ENCODE results near the gene ZNF506.
"Not testable (repeated sequence)": the region's sequence is repeated elsewhere in the genome, so short reads cannot be mapped to it uniquely, and the experiment has no call there.

The ZNF506 gene

DNA sequence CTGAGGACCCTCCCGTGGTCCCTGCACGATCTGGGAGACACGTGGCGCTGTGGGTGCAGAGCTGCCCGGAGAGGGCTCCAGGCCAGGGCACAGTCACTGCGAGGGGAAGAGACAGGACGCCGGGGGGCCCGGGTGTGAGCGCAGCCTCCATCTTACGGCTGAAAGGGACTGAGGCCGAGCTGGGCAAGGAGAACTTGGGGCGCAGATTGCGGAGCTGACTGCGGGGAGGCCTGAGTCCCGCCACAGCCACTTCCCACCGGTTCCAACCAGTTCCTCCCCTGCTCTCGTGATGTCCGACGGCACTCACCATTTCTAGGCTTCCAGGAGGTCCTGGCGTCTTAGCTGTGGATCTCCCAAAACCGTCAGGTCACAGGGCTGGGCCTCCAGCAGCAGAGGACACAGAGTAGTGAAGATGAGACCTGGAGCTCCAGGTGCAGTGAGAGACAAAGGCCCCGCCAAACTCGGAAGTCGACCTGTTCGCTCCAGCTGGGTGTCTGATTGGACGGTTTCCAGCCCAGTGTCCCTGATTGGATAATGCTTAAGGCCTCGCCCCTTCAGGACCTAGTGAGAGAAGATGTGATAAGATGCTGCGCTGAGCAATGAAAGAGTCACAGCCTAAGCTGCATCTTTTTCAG lies 39.3 kb upstream of the ZNF506 start:
- H3K4me2 ChIP-seq, result no peak overlapping the region
- no peak overlapping the region for H2AFZ ChIP-seq (ENCODE audit: low read depth)
- no peaks in the 10 kb centered on the region for H3K27me3 ChIP-seq (ENCODE audit: insufficient read depth, low read depth)
- H3K36me3 ChIP-seq (ENCODE audit: insufficient read depth), result no peaks in the 10 kb centered on the region
- H3K4me1 ChIP-seq (ENCODE audit: low read depth, poor library complexity, severe bottlenecking), result no peaks in the 10 kb centered on the region
- no peak overlapping the region for H3K27ac ChIP-seq
- H3K9ac ChIP-seq, result no peak overlapping the region
- TF ChIP-seq, protein P1, sequence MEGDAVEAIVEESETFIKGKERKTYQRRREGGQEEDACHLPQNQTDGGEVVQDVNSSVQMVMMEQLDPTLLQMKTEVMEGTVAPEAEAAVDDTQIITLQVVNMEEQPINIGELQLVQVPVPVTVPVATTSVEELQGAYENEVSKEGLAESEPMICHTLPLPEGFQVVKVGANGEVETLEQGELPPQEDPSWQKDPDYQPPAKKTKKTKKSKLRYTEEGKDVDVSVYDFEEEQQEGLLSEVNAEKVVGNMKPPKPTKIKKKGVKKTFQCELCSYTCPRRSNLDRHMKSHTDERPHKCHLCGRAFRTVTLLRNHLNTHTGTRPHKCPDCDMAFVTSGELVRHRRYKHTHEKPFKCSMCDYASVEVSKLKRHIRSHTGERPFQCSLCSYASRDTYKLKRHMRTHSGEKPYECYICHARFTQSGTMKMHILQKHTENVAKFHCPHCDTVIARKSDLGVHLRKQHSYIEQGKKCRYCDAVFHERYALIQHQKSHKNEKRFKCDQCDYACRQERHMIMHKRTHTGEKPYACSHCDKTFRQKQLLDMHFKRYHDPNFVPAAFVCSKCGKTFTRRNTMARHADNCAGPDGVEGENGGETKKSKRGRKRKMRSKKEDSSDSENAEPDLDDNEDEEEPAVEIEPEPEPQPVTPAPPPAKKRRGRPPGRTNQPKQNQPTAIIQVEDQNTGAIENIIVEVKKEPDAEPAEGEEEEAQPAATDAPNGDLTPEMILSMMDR (conservative IDR thresholded peaks at IDR 0.05; ENCODE audit: low read depth, low read length), result no peak
- H3K4me3 ChIP-seq (IDR thresholded peaks at IDR 0.05; ENCODE audit: insufficient read depth, low read depth, low read length), result no peak overlapping the region
- H3K79me2 ChIP-seq (ENCODE audit: insufficient read depth, low read depth), result no peaks in the 10 kb centered on the region
- H4K20me1 ChIP-seq (ENCODE audit: insufficient read depth), result no peaks in the 10 kb centered on the region

DNA sequence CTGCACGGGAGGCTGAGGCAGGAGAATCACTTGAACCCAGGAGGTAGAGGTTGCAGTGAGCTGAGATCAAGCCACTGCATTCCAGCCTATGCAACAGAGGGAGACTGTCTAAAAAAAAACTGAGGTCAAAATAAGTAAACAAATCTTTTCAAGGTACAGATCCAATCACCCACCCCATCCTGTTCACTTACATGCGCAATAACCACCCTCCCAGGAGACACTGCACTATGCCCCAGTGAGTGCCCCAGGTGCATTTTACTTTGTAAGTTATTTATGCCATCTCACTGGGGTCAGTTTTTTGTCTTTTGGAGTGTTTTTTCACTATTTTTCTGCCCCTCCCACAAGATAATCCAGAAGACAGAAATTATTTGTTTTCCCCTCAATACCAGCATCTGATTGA lies 37.2 kb upstream of the ZNF506 start:
- Histone ChIP-seq H3K27ac (no peak overlapping the region), H2AFZ (ENCODE audit: low read depth) (no peak overlapping the region), H3K27me3 (ENCODE audit: insufficient read depth, low read depth) (no peaks in the 10 kb centered on the region), H3K4me3 (IDR thresholded peaks at IDR 0.05; ENCODE audit: insufficient read depth, low read depth, low read length) (no peak overlapping the region), H3K79me2 (ENCODE audit: insufficient read depth, low read depth) (no peaks in the 10 kb centered on the region), H4K20me1 (ENCODE audit: insufficient read depth) (no peaks in the 10 kb centered on the region), H3K36me3 (ENCODE audit: insufficient read depth) (no peaks in the 10 kb centered on the region), H3K9ac (no peak overlapping the region), H3K4me2 (no peak overlapping the region), H3K4me1 (ENCODE audit: low read depth, poor library complexity, severe bottlenecking) (no peaks in the 10 kb centered on the region)
- TF ChIP-seq, protein P1 (conservative IDR thresholded peaks at IDR 0.05; ENCODE audit: low read depth, low read length), result no peak

DNA sequence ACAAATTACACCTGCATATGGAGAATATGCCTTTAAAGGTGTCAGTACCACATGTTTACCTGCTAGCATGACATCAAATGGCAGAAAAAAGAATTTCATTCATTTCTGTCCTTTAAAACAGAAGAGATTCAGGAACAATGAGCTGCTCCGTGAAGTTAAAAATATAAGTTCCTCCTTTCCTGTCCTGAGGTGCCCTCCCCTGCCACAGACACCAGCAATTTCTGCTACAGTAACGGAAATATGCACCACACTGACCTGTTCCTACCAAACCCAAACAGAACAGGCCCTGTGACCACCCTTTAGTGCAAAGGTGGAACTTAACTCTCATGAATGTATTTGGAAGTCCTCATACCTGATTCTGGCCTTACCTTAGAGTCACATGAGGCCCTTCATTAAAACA lies 30.2 kb upstream of the ZNF506 start:
- H3K4me2 ChIP-seq; H2AFZ ChIP-seq (ENCODE audit: low read depth); H3K27ac ChIP-seq; H4K20me1 ChIP-seq (ENCODE audit: insufficient read depth); H3K9ac ChIP-seq; H3K36me3 ChIP-seq (ENCODE audit: insufficient read depth); H3K27me3 ChIP-seq (ENCODE audit: insufficient read depth, low read depth); H3K4me1 ChIP-seq (ENCODE audit: low read depth, poor library complexity, severe bottlenecking); H3K4me3 ChIP-seq (IDR thresholded peaks at IDR 0.05; ENCODE audit: insufficient read depth, low read depth, low read length); H3K79me2 ChIP-seq (ENCODE audit: insufficient read depth, low read depth): not testable (repeated sequence)

DNA sequence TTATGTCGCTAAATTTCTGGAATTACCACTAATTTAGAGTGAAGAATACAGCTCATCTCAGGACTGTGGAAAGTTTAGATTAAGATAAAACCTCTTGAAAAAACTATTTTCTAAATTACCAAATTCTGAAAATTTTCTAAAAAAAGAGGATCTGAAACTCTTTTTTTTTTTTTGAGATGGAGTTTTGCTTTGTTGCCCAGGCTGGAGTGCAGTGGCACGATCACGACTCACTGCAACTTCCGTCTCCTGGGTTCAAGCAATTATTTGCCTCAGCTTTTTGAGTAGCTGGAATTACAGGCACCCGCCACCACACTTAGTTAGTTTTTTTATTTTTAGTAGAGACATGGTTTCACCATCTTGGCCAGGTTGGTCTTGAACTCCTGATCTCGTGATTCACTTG lies 27.5 kb upstream of the ZNF506 start:
- Histone ChIP-seq H3K27ac (no peak overlapping the region), H3K27me3 (ENCODE audit: insufficient read depth, low read depth) (no peaks in the 10 kb centered on the region), H3K4me1 (ENCODE audit: low read depth, poor library complexity, severe bottlenecking) (no peaks in the 10 kb centered on the region), H4K20me1 (ENCODE audit: insufficient read depth) (no peaks in the 10 kb centered on the region), H3K9ac (no peak overlapping the region), H2AFZ (ENCODE audit: low read depth) (no peak overlapping the region), H3K36me3 (ENCODE audit: insufficient read depth) (no peaks in the 10 kb centered on the region), H3K4me2 (no peak overlapping the region), H3K79me2 (ENCODE audit: insufficient read depth, low read depth) (no peaks in the 10 kb centered on the region), H3K4me3 (IDR thresholded peaks at IDR 0.05; ENCODE audit: insufficient read depth, low read depth, low read length) (no peak overlapping the region)
- TF ChIP-seq, protein P1 (conservative IDR thresholded peaks at IDR 0.05; ENCODE audit: low read depth, low read length), result no peak

DNA sequence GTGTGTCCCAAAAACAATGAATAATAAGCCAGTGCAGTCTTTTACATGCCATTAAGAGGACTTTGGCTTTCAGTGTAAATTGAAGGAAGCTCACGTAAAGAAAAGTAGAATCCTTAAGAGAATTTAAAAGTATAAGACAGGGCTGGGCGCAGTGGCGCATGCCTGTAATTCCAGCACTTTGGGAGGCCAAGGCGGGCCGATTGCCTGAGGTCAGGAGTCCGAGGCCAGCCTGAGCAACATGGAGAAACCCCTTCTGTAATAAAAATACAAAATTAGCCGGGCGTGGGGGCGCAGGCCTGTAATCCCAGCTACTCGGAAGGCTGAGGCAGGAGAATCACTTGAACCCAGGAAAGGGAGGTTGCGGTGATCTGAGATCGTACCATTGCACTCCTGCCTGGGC lies 26.2 kb upstream of the ZNF506 start:
- Histone ChIP-seq H3K27me3 (ENCODE audit: insufficient read depth, low read depth) (no peaks in the 10 kb centered on the region), H3K4me1 (ENCODE audit: low read depth, poor library complexity, severe bottlenecking) (no peaks in the 10 kb centered on the region), H3K27ac (no peak overlapping the region), H3K79me2 (ENCODE audit: insufficient read depth, low read depth) (no peaks in the 10 kb centered on the region), H3K36me3 (ENCODE audit: insufficient read depth) (no peaks in the 10 kb centered on the region), H2AFZ (ENCODE audit: low read depth) (no peak overlapping the region), H3K4me3 (IDR thresholded peaks at IDR 0.05; ENCODE audit: insufficient read depth, low read depth, low read length) (no peak overlapping the region), H3K9ac (no peak overlapping the region), H3K4me2 (no peak overlapping the region), H4K20me1 (ENCODE audit: insufficient read depth) (no peaks in the 10 kb centered on the region)
- TF ChIP-seq, protein P1 (conservative IDR thresholded peaks at IDR 0.05; ENCODE audit: low read depth, low read length), result no peak

All from KMS-11 (cell line).